H9 (cell line): ENCODE measurements around the gene SYNGR4. TPM values are rescaled to one million over a fixed set of nuclear protein-coding genes. Genes with fewer than 3 reads are reported as not detected.

ENCODE experiments used
- DNase-seq: peaks from one replicate; pipeline ENCODE4 v3.0.0-alpha.2; 2017
- H2AFZ ChIP-seq: one replicate; pipeline ENCODE4 v1.6.1; 2013; ENCODE audit warnings: mild to moderate bottlenecking, low read length, control low read depth, moderate library complexity
- H2AK5ac ChIP-seq: 2 replicates; pipeline ENCODE4 v1.6.1; 2013; ENCODE audit warnings: low read length, control low read depth, mixed read lengths; ENCODE audit not compliant: insufficient read length
- H2BK120ac ChIP-seq: one replicate; pipeline ENCODE4 v1.6.1; 2013; ENCODE audit warnings: low read depth, mild to moderate bottlenecking, low read length, control low read depth, inconsistent platforms; ENCODE audit not compliant: poor library complexity, severe bottlenecking
- H2BK12ac ChIP-seq: 2 replicates; pipeline ENCODE4 v1.6.1; 2013; ENCODE audit warnings: low read length, control low read depth, mixed read lengths, low read depth; ENCODE audit not compliant: insufficient read length
- H2BK15ac ChIP-seq: 2 replicates; pipeline ENCODE4 v1.6.1; 2013; ENCODE audit warnings: low read depth, low read length, control low read depth
- H2BK20ac ChIP-seq: one replicate; pipeline ENCODE4 v1.6.1; 2013; ENCODE audit warnings: low read depth, mild to moderate bottlenecking, low read length, control low read depth, inconsistent platforms; ENCODE audit not compliant: poor library complexity, severe bottlenecking
- H2BK5ac ChIP-seq: 2 replicates; pipeline ENCODE4 v1.6.1; 2013; ENCODE audit warnings: low read length, control low read depth, mixed read lengths; ENCODE audit not compliant: insufficient read length
- H3K14ac ChIP-seq: 2 replicates; pipeline ENCODE4 v1.6.1; 2013; ENCODE audit warnings: low read length, control low read depth; ENCODE audit not compliant: insufficient read depth
- H3K18ac ChIP-seq: 2 replicates; pipeline ENCODE4 v1.6.1; 2013; ENCODE audit warnings: low read depth, mild to moderate bottlenecking, mixed read lengths, low read length, control low read depth; ENCODE audit not compliant: insufficient read length
- H3K23ac ChIP-seq: 2 replicates; pipeline ENCODE4 v1.6.1; 2013; ENCODE audit warnings: low read length, control low read depth, mixed read lengths, low read depth; ENCODE audit not compliant: insufficient read length
- H3K23me2 ChIP-seq: 2 replicates; pipeline ENCODE4 v1.6.1; 2013; ENCODE audit warnings: low read depth, mild to moderate bottlenecking, mixed read lengths, low read length, control low read depth; ENCODE audit not compliant: insufficient read length, poor library complexity, severe bottlenecking
- H3K27ac ChIP-seq: 2 replicates; pipeline ENCODE4 v1.5.1; 2013; ENCODE audit warnings: low read length, control low read depth, mixed read lengths, low read depth; ENCODE audit not compliant: insufficient read length
- H3K27me3 ChIP-seq: 2 replicates; pipeline ENCODE4 v1.6.1; 2013; ENCODE audit warnings: low read length, control low read depth, inconsistent platforms; ENCODE audit not compliant: insufficient read depth
- H3K4ac ChIP-seq: 2 replicates; pipeline ENCODE4 v1.6.1; 2013; ENCODE audit warnings: low read depth, mild to moderate bottlenecking, control low read depth, inconsistent platforms, low read length, moderate library complexity
- H3K4me1 ChIP-seq: 2 replicates; pipeline ENCODE4 v1.6.1; 2013; ENCODE audit warnings: low read length, control low read depth, inconsistent platforms; ENCODE audit not compliant: insufficient read depth
- H3K4me2 ChIP-seq: 2 replicates; pipeline ENCODE4 v1.6.1; 2013; ENCODE audit warnings: low read length, control low read depth, mixed read lengths; ENCODE audit not compliant: insufficient read length, insufficient read depth
- H3K56ac ChIP-seq: 2 replicates; pipeline ENCODE4 v1.6.1; 2013; ENCODE audit warnings: low read depth, mild to moderate bottlenecking, mixed read lengths, low read length, control low read depth; ENCODE audit not compliant: insufficient read length
- H3K79me1 ChIP-seq: 2 replicates; pipeline ENCODE4 v1.6.1; 2013; ENCODE audit warnings: low read depth, mild to moderate bottlenecking, moderate library complexity, low read length, control low read depth, inconsistent platforms; ENCODE audit not compliant: insufficient read depth, poor library complexity, severe bottlenecking
- H3K79me2 ChIP-seq: 2 replicates; pipeline ENCODE4 v1.6.1; 2013; ENCODE audit warnings: low read length, control low read depth, inconsistent platforms; ENCODE audit not compliant: insufficient read depth
- H3K9ac ChIP-seq: 2 replicates; pipeline ENCODE4 v1.6.1; 2013; ENCODE audit warnings: low read length, control low read depth, mixed read lengths; ENCODE audit not compliant: insufficient read length; ENCODE audit errors: extremely low read depth
- H3K9me3 ChIP-seq: one replicate; pipeline ENCODE4 v1.6.1; 2013; ENCODE audit warnings: low read depth, low read length, inconsistent platforms; ENCODE audit not compliant: control insufficient read depth
- H3T11ph ChIP-seq: one replicate; pipeline ENCODE4 v1.6.1; 2013; ENCODE audit warnings: mild to moderate bottlenecking, low read length, control low read depth, inconsistent platforms
- H4K20me1 ChIP-seq: one replicate; pipeline ENCODE4 v1.6.1; 2013; ENCODE audit not compliant: control insufficient read depth, insufficient read length, insufficient read depth
- H4K5ac ChIP-seq: 2 replicates; pipeline ENCODE4 v1.6.1; 2013; ENCODE audit warnings: low read depth, mild to moderate bottlenecking, mixed read lengths, low read length, control low read depth; ENCODE audit not compliant: insufficient read length
- H4K8ac ChIP-seq: replicated peaks from 2 replicates; pipeline ENCODE4 v1.6.1; 2013; ENCODE audit warnings: low read length, control low read depth, mixed read lengths, low read depth; ENCODE audit not compliant: insufficient read length
- H4K91ac ChIP-seq: 2 replicates; pipeline ENCODE4 v1.6.1; 2013; ENCODE audit warnings: low read depth, mild to moderate bottlenecking, moderate library complexity, mixed read lengths, low read length, control low read depth; ENCODE audit not compliant: insufficient read length
- H3K27ac Mint-ChIP-seq, 3 experiments: 2 replicates in 2 of 3; 3 replicates in 1 of 3; pipeline ENCODE4 v1.8.0; 2020 to 2021; ENCODE audit warnings: mixed read lengths in 3 of 3, mild to moderate bottlenecking in 1 of 3, moderate library complexity in 1 of 3
- H3K27me3 Mint-ChIP-seq: 2 replicates; pipeline ENCODE4 v1.8.0; 2021; ENCODE audit warnings: low read depth, mild to moderate bottlenecking, moderate library complexity, mixed read lengths
- H3K36me3 Mint-ChIP-seq, 3 experiments: 2 replicates in 2 of 3; 3 replicates in 1 of 3; pipeline ENCODE4 v1.8.0; 2020 to 2021; ENCODE audit warnings: low read depth in 3 of 3, mixed read lengths in 3 of 3; ENCODE audit not compliant: insufficient read depth in 1 of 3
- H3K4me1 Mint-ChIP-seq, 2 experiments: 2 replicates each; pipeline ENCODE4 v1.8.0; 2020; ENCODE audit warnings: mixed read lengths in 2 of 2
- H3K4me3 Mint-ChIP-seq, 2 experiments: 2 replicates in 1 of 2; 3 replicates in 1 of 2; pipeline ENCODE4 v1.8.0; 2020 to 2021; ENCODE audit warnings: mild to moderate bottlenecking in 2 of 2, mixed read lengths in 2 of 2, moderate library complexity in 1 of 2
- H3K9me3 Mint-ChIP-seq, 2 experiments: 2 replicates in 1 of 2; 3 replicates in 1 of 2; pipeline ENCODE4 v1.8.0; 2020; ENCODE audit warnings: mild to moderate bottlenecking in 2 of 2, mixed read lengths in 2 of 2, moderate library complexity in 1 of 2
- CTCF ChIP-seq: fragments of 200-600 bp; sonication (generic); conservative IDR thresholded peaks from 3 replicates; pipeline ENCODE4 v1.8.0; 2021; ENCODE audit warnings: antibody characterized with exemption, mild to moderate bottlenecking
- WGBS: extraction: QIAGEN DNeasy Blood & Tissue Kit; methylation state at CpG from one replicate; pipeline ENCODE4 v1.1.7; 2013; ENCODE audit warnings: missing lambda C conversion rate, low lambda C conversion rate, mixed read lengths; ENCODE audit not compliant: insufficient read length; ENCODE audit errors: extremely low coverage; 5-methylcytosine and 5-hydroxymethylcytosine counted together
- total RNA-seq: library from RNA; stranded (reverse); gene quantifications from 2 replicates; pipeline ENCODE4 v1.2.1, GENCODE V29; 2021

The SYNGR4 gene
- total RNA-seq, 1 experiment from 2014 or later: 0.31 TPM

GRCh38 chr19:48405850-48406249 is 41.7 kb downstream of the SYNGR4 start:
- H2BK5ac ChIP-seq: no peak overlapping the region
- no peak for DNase-seq
- H3K27ac Mint-ChIP-seq: no peak overlapping the region

More at GRCh38 chr19:48405850-48406249, 41.7 kb downstream of the SYNGR4 start:
- Histone ChIP-seq H2BK15ac (no peak overlapping the region), H3K23me2 (no peaks in the 10 kb centered on the region), H3K27ac (no peak overlapping the region), H3K4me1 (peaks cover 10% of the 10 kb centered on the region; the same call in 1 of the 2 replicates), H3K14ac (no peak overlapping the region), H3T11ph (no peak overlapping the region), H3K23ac (no peak overlapping the region), H3K79me1 (peaks cover 6% of the 10 kb centered on the region), H3K9me3 (no peaks in the 10 kb centered on the region), H2BK120ac (no peak overlapping the region), H3K79me2 (peaks cover 11% of the 10 kb centered on the region; the same call in 1 of the 2 replicates), H2AK5ac (no peak overlapping the region), H2BK20ac (no peak overlapping the region), H4K8ac (no peak overlapping the region), H2AFZ (no peak overlapping the region), H3K4ac (no peak overlapping the region), H3K4me2 (no peak overlapping the region), H4K5ac (no peak overlapping the region), H3K56ac (no peak overlapping the region), H3K9ac (no peak overlapping the region), H2BK12ac (no peak overlapping the region), H4K20me1 (no peaks in the 10 kb centered on the region), H3K27me3 (no peaks in the 10 kb centered on the region), H4K91ac (no peak overlapping the region), H3K18ac (no peak overlapping the region)
- Mint-ChIP-seq H3K9me3 (peaks cover 2% of the 10 kb centered on the region in 2 experiments; a peak in 1 of 5 replicates), H3K4me1 (peaks cover 30 to 37% of the 10 kb centered on the region in 2 experiments), H3K36me3 (peaks cover 0 to 8% (median 7%) of the 10 kb centered on the region in 3 experiments; a peak in 4 of 7 replicates), H3K27me3 (no peaks in the 10 kb centered on the region), H3K4me3 (no peak overlapping the region)
- WGBS: no CpG with 5 or more reads among the region's 13 CpGs
- no peak for TF ChIP-seq CTCF
